Omental fat pad (tissue), 4 donors: ENCODE results near the gene LIM2. TPM values are rescaled to one million over a fixed set of nuclear protein-coding genes. Genes with fewer than 3 reads are reported as not detected.
A peak's percentile ranks its signal among the peaks of the same experiment; 100 is the strongest.

Experiments used
- ATAC-seq: fragments of 150-250 bp; one replicate; pipeline ENCODE4 v1.9.1; 2016; ENCODE audit warnings: mild to moderate bottlenecking, moderate library complexity; ENCODE audit not compliant: low FRiP score
- DNase-seq: peaks from one replicate; pipeline ENCODE4 v3.0.0-alpha.2; 2019; ENCODE audit warnings: low spot score
- CTCF ChIP-seq, 3 donors: fragments of 450-650 bp; IDR thresholded peaks; one replicate each; pipeline ENCODE4 v1.5.1; 2016 to 2017; ENCODE audit warnings: antibody characterized with exemption in 3 of 3, mild to moderate bottlenecking in 3 of 3, moderate library complexity in 2 of 3
- total RNA-seq, 4 donors: library from RNA; depleted of rRNA; stranded (reverse); fragments of >200 nt; gene quantifications; one replicate each; pipeline ENCODE4 v1.1.0, GENCODE V29; 2016

LIM2 gene
- total RNA-seq, 4 donors from 2014 or later, result not detected

DNA sequence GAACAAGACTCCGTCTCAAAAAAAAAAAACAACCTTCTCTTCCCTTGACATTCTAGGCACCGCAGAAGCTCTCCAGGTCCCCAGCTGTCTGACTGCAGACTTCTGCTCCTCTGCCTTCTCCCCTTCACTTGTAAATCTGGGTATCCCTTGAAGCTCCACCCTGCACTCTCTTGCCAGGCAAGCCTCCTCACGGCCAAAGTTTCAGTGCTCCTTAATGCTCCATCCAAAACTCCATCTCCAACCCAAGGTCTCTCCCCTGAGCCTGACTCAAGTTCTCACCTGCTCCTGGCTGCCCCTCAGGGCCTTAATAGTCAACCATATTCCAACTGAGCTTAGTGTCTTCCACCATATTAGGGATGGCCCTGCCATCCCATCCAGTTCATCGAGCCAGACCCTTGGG lies 17.5 kb downstream of the LIM2 start:
- no peak for TF ChIP-seq CTCF (IDR thresholded peaks at IDR 0.05)
- no peak for ATAC-seq

GRCh38 chr19:51368366-51369282 lies 19.1 kb downstream of the LIM2 start, which contains the start of gene CLDND2:
Gene CLDND2 (minus strand): TSS chr19:51369003. CDS start chr19:51368577, 426 bp downstream.
- ATAC-seq, result no peak
- TF ChIP-seq CTCF (IDR thresholded peaks at IDR 0.05), result no peak
- no peak for DNase-seq

More for the DNA sequence above, 17.5 kb downstream of the LIM2 start:
- no peak for DNase-seq

- TF ChIP-seq CTCF (IDR thresholded peaks at IDR 0.05), result no peak
- ATAC-seq, result peak; percentile 90
- peak; percentile 94 for DNase-seq
These were observed 20.0 kb downstream of the LIM2 start for GRCh38 chr19:51367565-51368365.

GRCh38 chr19:51367255-51367564 lies 20.6 kb downstream of the LIM2 start:
- no peak for DNase-seq
- ATAC-seq, result no peak
- TF ChIP-seq CTCF (IDR thresholded peaks at IDR 0.05), result no peak

- no peak for TF ChIP-seq CTCF (IDR thresholded peaks at IDR 0.05)
- DNase-seq, result peak; percentile 92
- ATAC-seq, result peak; percentile 84
These were observed 21.2 kb downstream of the LIM2 start for GRCh38 chr19:51366389-51367254.

GRCh38 chr19:51365965-51366388 lies 21.8 kb downstream of the LIM2 start, which contains the start of gene ETFB:
Gene ETFB (minus strand): TSS chr19:51366388. CDS start chr19:51366326, 62 bp downstream.
- no peak for DNase-seq
- no peak for TF ChIP-seq CTCF (IDR thresholded peaks at IDR 0.05)
- no peak for ATAC-seq
